HG03571 (cell line): ENCODE results near the gene MON1B.

Experiments used
- ATAC-seq: cut with Tn5 transposase; IDR thresholded peaks from one replicate; pipeline ENCODE4 v1.9.1; 2021; ENCODE audit not compliant: unreplicated experiment

Gene MON1B

DNA sequence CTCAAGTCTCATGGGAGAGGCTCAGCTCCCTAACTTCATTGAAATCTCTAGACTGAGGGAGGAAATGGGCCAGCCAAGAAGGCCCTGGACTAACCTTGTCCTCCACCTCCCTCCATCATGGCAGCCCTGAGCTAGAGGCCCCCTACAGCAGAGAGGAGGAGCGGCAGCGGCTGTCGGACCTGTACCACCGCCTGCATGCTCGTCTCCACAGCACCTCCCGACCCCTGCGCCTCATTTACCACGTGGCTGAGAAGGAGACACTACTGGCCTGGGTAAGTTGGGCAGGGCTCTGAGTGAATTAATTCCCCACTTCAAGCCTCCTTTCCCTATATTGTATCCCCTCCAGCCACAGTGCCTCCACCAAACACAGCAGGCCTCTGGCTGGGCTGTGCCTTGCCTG lies 4.4 kb downstream of the MON1B start:
- no peak for ATAC-seq

DNA sequence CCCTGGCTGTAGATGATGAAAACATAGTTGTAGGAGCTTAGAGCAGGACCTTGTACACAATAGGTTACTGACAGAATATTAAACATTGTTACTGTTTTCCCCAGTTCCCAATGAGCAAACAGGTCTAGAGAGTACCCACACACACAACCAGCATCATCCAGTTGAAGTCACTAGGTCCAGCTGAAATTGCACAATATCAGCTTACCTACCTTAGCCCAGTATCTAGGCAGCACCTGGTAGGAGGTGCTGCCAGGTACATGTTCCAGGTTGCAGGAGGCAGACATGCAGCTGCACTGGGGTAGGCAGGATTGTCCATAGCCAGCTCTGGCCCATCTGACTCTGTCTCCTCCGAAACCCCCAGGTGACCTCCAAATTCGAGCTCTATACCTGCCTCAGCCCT lies 6.8 kb downstream of the MON1B start:
- ATAC-seq, result no peak

DNA sequence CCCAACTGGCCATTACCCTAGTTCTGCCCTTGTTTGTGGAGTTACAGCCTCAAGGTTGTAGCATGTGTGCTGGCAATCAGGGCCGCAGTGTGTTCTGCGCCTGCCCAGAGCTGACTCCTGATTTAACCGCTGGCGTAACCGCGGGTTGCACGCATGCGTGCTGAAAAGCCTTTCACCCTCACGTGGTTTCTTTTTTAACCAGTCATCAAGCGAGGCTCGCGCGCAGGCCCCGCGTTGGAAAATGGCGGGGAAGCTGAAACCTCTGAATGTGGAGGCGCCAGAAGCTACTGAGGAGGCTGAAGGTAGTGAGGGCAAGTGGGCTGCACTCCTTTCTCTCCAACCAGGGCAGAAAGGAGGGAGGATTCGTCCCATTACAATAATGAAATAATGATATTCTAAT lies 8.2 kb downstream of the MON1B start, which contains the start of gene SYCE1L:
Gene SYCE1L (plus strand): TSS at position 198 of the 400 bp plus-strand sequence. CDS start 44 bp downstream, at position 242.
- no peak for ATAC-seq

DNA sequence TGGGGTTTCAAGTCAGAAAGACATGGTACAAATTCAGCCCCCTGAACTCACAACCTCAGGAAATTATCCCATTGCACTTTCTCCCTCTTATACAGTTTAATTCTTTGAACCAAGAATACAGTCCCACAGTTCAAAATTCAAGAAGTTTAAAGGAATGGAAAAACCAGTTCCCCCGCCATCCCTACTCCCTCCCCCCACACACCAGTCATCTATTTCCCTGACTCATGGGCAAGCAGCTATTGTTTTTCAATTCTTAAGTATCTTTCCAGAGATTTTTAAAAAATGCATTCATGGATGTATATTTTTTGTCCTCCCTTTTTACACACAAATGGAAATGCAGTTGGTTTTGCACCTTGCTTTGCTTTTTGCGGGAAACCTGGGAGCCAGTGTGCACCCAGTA lies 15.5 kb downstream of the MON1B start:
- no peak for ATAC-seq

DNA sequence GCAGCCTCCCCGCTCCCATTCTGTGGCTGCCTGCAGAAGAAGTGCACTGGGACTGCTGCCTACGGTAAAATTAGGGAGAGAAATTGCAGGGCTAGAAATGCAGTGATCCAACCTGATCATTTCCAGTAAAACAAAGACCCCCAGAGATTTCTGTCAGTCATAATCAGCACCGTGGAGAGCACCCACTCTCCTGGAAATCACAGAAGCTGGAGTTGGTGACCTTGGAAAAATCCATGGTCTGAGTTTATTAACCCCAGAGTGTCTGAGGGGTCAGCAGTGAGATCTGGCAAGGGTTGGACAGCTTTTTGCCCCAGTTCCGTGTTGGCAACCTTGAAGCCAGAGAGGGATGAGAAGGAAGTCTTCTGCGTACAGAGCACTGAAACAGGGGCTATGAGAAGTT lies 16.0 kb downstream of the MON1B start:
- ATAC-seq, result no peak

DNA sequence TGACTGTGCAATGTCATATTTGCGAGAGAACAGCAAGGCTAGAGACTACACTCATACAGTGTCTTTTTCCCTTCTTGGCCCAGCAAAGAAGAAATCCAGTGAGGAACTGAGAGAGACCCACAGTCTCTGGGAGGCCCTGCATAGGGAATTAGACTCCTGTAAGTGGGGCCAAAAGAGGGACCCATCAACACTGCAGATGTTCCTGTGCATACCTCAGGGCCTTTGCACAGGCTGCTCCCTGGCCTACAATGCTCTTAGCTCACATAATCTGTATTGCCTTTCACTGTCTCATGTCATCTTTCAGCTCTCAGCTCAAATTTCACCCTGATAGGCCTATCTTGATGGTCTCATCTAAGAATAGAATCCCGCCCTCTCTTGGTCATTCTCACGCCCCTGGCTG lies 17.4 kb downstream of the MON1B start:
- ATAC-seq, result no peak

DNA sequence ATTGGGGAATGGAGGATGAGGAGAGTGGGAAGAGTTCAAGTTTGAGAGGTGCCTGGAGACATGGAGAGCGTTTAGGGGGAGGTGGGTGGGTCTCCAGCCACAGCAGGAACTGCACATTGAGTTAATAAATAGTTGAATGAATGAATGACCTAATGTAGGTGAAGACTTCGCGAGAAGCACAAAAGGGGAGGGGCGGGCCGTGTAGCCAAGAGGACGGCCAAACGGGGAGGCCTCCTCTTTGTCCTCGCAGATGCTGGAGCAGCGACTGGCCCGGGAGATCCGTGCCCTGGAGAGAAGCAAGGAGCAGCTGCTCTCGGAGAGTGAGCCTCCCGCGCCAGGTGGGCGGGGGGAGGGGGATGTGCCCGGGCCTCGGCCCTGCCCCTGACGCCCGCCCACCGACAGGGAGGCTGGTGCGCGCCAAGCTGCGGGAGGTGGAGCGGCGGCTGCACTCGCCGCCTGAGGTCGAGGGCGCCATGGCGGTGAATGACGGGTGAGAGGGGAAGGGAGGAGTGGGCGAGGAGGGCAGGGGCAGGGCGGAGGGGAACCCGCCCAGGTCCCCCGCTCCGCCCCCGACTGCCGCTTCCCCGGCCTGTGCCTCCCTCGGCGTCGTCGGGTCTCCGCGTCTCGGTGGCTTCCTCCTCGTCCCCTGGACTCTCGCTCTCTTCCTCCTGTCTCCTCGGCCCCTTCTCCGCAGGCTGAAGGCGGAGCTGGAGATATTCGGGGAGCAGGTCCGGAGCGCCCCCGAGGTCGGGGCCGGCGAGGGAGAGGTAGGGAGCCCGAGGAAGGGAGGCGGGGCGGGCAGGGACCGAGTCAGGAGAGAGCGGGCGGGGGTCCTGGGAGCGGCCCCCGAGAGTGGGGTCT lies 21.1 kb downstream of the MON1B start:
- peak; percentile 59 for ATAC-seq

DNA sequence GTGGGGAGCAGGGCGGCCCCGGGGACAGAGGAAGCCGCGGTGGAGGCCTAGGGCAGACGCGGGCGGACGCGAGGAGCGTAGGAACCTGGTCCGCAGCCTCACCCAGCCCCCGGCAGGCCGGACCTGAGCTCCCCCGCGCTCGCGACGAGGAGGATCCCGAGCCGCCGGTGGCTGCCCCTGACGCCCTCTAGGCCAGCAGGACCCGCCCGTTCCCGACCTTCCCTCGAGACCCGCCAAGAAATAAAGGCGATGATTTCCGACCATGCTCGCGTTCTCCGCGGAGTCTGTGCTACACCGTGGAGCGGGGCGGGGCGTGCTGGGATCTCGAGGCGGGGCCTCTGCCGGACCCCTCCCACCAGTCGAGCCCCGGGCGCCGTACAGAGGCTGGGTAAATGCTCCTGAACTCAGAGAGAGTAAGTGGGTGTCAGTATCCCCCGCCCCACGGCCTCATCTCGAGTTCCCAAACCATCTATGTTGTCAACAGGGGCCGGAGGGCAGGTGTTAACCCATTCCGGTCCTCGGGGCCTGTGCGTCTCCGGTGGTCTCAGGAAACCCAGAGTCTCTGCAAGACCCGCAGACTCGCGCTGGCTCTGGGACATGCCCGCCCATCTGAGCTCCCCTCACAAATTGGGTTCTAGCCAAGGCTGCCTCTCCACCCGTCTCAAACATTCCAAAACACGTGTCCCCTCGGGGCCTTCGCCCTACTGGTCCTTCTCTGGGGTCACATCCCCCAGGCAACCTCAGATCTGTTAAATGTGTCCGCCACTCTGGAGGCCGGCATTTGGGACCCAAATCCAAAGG lies 22.0 kb downstream of the MON1B start:
- peak; percentile 83 for ATAC-seq

DNA sequence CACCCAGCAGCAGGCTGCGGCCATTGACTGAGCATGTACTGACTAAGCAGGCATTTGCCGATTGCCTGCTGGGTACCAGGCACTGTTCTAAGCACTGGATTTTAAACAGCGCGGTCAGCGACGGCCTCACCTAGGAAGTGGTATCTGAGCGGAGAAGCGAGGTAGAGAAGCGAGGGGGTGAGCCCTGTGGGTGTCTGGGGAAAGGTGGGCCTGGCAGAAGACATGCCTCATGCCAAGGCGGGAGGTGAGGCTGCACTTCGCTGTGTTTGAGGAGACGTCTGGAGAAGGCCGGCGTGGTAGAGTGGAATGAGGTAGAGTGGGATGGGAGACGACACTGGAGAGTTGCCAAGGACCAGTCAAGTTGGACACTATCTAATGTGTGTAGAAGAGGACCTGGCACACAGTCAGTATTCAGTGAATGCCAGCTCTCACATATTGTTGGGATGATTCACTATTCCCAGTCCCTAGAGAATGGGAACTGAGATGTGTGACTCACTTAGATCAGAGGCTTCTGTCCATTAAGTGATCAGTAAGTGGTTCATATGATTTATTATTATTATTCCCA lies 22.6 kb downstream of the MON1B start:
- no peak for ATAC-seq

DNA sequence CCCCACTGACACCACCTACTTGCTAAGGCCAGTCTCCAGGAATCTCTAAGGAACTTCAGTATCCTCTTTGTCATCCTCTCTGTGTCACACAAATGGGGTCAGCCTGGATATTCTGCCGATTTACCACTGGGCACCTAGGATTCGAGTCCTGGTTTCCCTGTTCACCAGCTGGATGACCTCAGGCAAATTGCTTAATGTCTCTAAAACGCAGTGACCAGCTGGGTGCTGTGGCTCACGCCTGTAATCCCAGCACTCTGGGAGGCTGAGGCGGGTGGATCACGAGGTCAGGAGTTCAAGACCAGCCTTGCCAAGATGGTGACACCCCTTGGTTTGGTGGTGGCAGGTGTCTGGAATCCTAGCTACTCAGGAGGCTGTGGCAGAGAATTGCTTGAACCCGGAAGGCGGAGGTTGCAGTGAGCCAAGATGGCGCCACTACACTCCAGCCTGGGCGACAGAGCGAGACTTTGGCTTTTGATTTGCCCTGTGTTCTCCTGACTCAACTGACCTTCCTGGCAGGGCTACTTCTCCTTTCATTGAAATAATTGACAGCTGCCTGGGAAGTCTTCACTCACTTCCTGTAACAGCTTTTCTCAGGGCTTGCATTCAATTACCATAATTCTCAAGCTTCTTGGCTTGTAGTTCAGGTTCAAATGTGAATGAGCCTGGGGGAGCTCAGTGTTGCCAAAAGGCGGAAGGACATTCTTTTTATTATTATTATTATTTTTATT lies 23.6 kb downstream of the MON1B start:
- ATAC-seq, result no peak

DNA sequence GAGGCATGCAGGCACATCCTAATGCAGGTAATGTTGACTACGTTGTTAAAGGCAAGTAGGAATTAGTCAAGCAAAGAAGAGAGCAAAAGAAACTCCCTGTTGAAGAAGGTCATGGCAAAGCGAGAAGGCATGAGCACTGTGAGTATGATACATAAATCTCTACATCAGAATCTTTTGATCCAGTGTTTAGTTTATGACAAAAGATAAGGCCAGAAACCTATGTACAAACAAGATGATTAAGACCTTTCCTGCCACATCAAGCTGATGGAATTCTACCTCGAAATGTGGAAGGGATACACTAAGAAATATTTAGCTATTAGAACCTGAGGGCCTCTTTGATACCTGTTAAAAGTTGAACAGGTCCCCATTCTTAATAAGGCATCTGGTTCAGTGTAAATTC lies 28.4 kb downstream of the MON1B start:
- ATAC-seq, result no peak

DNA sequence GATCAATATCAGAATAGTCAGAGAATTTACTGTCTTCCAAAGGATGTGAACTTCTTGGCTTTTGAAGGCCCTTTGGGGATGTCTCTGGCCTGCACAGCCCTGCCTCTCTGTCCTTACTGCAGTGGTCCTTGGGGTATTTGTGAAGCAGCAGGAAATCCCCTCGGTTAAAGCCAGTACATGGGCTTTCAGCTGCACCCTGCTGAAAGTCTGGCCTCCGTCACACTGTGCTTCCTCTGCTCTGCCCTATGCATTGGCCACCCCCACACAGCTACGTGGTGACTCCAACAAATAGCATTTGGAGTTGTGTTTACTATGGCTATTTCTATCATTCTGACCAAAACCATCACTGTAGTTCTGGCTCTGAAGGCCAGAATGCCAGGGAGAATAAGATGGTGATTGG lies 29.4 kb downstream of the MON1B start:
- peak; percentile 61 for ATAC-seq

DNA sequence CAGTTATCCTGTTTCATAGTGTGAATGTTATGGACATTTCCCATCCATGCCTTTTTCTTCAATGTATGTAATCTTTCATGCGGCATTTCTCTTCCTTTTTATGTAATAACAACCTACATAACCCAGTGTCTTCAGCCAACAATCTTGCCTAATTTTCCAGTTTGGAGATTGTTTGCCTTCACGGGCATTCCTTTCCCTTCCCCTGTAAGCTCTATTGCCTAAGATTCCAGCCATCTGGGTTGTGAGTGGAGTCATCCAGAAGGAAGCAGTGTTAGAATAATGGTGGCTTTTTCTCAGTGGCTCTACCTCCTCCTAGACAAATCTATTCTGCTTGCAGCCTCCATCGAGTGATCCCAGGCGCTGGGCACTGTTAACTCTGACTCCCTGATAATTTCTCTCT lies 30.5 kb downstream of the MON1B start:
- ATAC-seq, result no peak

DNA sequence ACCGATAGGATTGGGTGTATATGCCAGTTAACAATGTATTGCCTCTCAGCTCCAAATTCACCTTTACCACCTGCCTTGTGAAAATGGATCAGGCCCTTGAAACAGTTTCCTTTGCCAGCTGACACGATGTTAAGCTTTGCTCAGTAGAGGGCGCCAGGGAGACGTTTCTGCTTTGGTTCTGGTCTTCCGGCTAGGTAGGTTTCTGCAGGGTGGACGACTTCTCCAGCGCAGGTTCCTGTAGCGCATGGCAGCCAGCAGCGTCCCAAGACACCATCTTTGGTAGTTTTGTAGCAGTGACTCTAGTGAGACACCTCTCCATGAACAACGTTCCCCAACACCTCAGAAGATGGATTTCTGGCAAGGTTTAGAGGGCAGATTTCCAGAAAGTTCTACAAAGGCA lies 32.2 kb downstream of the MON1B start:
- ATAC-seq, result no peak

DNA sequence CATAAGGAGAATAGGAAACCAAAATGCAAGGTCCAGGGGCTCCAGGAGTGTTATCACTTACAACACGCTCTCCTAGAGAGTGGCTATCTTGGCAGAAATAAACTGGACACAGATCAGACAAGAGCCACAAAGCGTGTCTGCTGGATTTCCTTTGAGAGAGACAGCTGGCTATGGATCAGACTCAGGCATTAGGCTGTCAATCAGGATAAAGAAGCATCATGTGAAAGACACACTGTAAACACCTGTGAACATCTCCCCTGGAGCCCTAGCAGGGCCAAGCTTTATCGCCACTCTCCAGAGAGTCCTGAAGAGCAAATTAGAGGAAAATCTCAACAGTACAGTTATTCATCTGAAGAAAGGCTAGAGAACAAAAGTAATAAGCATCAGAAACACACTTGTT lies 34.2 kb downstream of the MON1B start:
- ATAC-seq, result no peak

DNA sequence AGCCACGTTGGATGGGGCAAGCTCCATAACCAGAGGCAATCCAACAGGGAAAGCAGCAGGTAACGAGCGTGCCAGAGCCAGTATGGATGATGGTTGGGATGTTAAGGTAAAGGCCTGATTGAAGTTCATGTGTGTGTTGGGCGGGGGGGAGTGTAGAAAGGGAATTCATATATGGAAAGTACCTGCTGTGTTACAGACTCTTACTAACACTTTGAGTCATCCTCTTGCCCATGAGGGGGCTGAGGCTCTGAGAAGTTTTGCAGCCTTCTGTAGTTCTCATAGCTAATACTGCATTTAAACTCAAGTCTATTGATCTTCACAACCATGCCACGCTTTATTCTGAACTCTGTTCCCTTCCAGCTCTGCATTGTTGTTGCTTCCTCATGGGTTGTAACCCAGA lies 36.8 kb downstream of the MON1B start:
- no peak for ATAC-seq

DNA sequence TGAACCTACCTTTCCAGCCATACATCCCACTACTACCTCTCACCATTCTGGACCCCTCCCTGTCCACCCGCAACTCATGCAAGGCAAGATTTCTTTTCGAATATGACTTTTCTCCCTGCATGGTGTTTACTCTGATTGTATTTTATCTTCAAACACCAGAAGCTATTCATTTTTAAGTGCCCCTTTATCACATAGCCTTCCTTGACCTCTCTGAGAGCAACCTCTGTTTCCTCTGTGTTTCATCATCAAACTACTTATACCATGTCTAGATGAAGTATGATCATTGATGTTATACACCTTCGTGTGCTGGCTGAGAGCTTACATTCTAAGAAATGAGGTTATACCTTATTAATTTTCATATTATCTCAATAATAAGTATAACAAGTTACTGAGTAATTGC lies 40.1 kb downstream of the MON1B start:
- no peak for ATAC-seq

DNA sequence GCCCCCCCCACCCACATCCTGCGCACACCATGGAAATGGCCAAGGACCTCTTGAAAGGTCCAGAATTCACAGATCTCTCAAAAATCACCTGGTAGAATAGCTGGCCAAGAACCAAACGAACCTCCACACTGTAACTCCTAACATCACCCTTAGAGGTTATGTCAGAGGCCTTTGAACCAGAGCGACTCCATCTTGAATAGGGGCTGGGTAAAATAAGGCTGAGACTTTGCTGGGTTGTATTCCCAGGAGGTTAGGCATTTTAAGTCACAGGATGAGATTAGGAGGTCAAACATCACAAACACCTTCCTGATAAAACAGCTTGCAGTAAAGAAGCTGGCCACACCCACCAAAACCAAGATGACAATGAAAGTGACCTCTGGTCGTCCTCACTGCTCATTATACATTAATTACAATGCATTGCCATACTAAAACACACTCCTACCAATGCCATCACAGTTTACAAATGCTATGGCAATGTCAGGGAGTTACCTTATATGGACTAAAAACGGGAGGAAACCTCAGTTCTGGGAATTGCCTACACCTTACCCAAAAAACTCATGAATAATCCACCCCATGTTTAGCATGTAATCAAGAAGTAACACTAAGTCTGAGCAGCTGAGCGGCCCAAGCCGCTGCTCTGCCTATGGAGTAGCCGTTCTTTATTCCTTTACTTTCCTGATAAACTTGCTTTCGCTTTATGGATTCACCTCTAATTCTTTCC lies 43.0 kb downstream of the MON1B start:
- ATAC-seq, result no peak

DNA sequence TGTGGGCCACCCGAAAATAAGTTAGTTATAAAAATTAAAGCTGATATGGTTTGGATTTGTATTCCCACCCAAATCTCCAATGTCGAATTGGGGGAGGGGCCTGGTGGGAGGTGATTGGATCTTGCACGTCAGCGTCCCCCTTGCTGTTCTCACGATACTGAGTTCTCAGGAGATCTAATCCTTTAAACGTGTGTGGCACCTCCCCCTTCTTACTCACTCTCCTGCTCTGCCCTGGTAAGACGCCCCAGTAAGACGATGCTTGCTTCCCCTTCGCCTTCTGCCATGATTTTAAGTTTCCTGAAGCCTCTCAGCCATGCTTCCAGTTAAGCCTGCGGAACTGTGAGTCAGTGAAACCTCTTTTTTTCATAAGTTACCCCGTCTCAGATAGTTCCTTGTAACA lies 43.6 kb downstream of the MON1B start:
- ATAC-seq, result no peak

DNA sequence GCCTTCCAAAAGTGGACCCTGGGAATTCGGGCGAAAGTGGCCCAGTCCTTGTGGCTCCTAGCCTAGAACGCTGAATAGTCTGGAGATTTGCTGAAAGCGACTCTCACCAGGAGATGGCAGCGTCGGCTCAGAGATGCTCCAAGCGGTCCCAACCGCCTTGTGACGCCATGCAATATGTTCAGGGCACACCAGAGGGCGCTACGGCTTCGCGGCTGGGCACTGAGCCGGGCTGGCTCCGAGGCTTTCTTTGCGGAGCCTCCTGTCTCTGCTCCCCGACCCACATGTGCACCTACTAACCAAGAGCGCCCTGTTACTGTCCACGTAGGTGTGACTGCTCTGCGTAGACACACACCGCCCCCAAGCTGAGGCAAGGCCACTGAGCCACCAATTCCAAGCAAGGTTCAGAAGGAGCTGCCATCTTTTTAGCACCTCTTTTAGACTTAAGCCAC lies 45.1 kb downstream of the MON1B start:
- peak; percentile 99 for ATAC-seq
